ENCODE results near the gene HS3ST5. TPM values are rescaled to one million over a fixed set of nuclear protein-coding genes. Genes with fewer than 3 reads are reported as not detected.
"Not testable (repeated sequence)": the region's sequence is repeated elsewhere in the genome, so short reads cannot be mapped to it uniquely, and the experiment has no call there.

The HS3ST5 gene
- total RNA-seq, 1 donor = not detected

DNA sequence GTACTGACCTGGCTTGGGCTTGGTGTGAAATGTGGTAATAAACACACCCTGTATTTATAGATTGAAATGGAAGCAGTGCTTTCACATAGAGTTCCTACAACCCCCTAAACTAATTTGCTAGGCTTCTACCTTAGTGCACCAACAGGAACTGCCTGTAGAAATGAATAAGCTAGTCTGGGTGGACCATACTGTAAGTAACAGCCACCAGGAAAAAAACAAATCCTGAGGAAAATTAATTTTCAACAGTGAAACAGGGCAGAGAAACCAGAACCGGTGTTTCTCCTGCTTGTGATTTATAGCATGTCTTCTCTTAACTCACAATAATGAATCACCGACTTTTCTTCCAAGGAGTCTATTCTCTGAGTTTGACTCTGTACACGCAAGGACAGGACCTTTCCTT, 187.1 kb downstream of the HS3ST5 start:
- no peaks in the 10 kb centered on the region for H3K9me3 ChIP-seq (ENCODE audit: low read depth, low read length)
- H3K4me2 ChIP-seq (ENCODE audit: insufficient read depth, low read length) = no peak overlapping the region
- TF ChIP-seq, protein P1, sequence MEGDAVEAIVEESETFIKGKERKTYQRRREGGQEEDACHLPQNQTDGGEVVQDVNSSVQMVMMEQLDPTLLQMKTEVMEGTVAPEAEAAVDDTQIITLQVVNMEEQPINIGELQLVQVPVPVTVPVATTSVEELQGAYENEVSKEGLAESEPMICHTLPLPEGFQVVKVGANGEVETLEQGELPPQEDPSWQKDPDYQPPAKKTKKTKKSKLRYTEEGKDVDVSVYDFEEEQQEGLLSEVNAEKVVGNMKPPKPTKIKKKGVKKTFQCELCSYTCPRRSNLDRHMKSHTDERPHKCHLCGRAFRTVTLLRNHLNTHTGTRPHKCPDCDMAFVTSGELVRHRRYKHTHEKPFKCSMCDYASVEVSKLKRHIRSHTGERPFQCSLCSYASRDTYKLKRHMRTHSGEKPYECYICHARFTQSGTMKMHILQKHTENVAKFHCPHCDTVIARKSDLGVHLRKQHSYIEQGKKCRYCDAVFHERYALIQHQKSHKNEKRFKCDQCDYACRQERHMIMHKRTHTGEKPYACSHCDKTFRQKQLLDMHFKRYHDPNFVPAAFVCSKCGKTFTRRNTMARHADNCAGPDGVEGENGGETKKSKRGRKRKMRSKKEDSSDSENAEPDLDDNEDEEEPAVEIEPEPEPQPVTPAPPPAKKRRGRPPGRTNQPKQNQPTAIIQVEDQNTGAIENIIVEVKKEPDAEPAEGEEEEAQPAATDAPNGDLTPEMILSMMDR (IDR thresholded peaks at IDR 0.05; ENCODE audit: extremely low read depth, low read depth, low read length) = no peak
- no peak for DNase-seq (ENCODE audit: insufficient read length, low spot score, missing footprints)
- no peak overlapping the region for H2AFZ ChIP-seq (ENCODE audit: low read length)
- no peaks in the 10 kb centered on the region for H3K36me3 ChIP-seq (ENCODE audit: insufficient read depth, low read length)
- no peak overlapping the region for H3K4me3 ChIP-seq (ENCODE audit: insufficient read depth, low read length)
- no peaks in the 10 kb centered on the region for H3K4me1 ChIP-seq (ENCODE audit: insufficient read depth, low read length)
- H3K27ac ChIP-seq (ENCODE audit: low read depth, low read length) = no peak overlapping the region
- H3K27me3 ChIP-seq (ENCODE audit: insufficient read depth, low read length) = no peaks in the 10 kb centered on the region
- no peaks in the 10 kb centered on the region for H4K20me1 ChIP-seq (ENCODE audit: insufficient read depth, low read length)
- no peaks in the 10 kb centered on the region for H3K79me2 ChIP-seq (ENCODE audit: insufficient read depth, low read length)

DNA sequence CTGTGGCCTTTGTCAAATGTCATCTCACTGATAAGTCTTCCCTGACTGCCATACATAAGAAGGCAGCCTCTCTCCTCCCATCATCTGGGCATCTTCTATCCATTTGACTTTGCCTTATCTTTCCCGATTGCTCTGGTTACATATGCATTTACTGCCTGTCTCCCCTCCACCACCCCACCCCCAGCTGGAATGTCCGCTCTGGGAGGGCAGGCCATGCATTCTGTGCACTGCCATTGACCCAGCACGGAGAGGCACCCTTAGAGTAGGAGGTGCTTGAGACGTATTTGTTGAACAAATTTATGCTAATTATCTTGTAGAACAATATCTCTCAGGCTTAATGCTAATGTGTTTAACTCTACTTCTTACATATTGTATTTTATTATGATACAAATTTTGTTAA, 188.0 kb downstream of the HS3ST5 start:
- no peak overlapping the region for H3K27ac ChIP-seq (ENCODE audit: low read depth, low read length)
- no peaks in the 10 kb centered on the region for H3K79me2 ChIP-seq (ENCODE audit: insufficient read depth, low read length)
- H3K27me3 ChIP-seq (ENCODE audit: insufficient read depth, low read length) = no peaks in the 10 kb centered on the region
- no peaks in the 10 kb centered on the region for H3K4me1 ChIP-seq (ENCODE audit: insufficient read depth, low read length)
- H3K36me3 ChIP-seq (ENCODE audit: insufficient read depth, low read length) = no peaks in the 10 kb centered on the region
- no peaks in the 10 kb centered on the region for H3K9me3 ChIP-seq (ENCODE audit: low read depth, low read length)
- no peak overlapping the region for H2AFZ ChIP-seq (ENCODE audit: low read length)
- no peaks in the 10 kb centered on the region for H4K20me1 ChIP-seq (ENCODE audit: insufficient read depth, low read length)
- TF ChIP-seq, protein P1 (IDR thresholded peaks at IDR 0.05; ENCODE audit: extremely low read depth, low read depth, low read length) = no peak
- no peak overlapping the region for H3K4me3 ChIP-seq (ENCODE audit: insufficient read depth, low read length)
- DNase-seq (ENCODE audit: insufficient read length, low spot score, missing footprints) = no peak
- H3K4me2 ChIP-seq (ENCODE audit: insufficient read depth, low read length) = no peak overlapping the region

DNA sequence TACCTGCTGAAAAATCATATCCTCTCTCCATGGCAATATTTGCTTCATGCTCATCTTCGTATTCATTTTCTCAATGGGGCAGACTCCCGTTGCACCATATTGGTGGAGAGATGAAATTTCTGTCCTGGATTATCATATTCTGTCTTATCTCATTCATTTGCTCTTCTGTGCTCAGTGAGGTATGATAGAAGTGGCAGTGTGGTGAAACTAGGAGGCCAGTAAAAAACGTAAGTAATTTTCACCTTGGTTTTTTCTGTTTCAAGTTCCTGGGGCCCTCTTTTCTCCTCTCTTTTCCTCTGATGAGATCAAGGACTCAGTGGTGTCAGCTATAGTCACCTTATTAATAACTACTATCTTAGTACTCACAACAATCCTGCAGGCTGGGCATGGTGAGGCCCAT, 189.4 kb downstream of the HS3ST5 start:
- Histone ChIP-seq H3K79me2 (ENCODE audit: insufficient read depth, low read length) (no peaks in the 10 kb centered on the region), H3K4me2 (ENCODE audit: insufficient read depth, low read length) (no peak overlapping the region), H3K27me3 (ENCODE audit: insufficient read depth, low read length) (no peaks in the 10 kb centered on the region), H3K4me3 (ENCODE audit: insufficient read depth, low read length) (no peak overlapping the region), H3K4me1 (ENCODE audit: insufficient read depth, low read length) (no peaks in the 10 kb centered on the region), H3K36me3 (ENCODE audit: insufficient read depth, low read length) (no peaks in the 10 kb centered on the region), H2AFZ (ENCODE audit: low read length) (no peak overlapping the region), H3K27ac (ENCODE audit: low read depth, low read length) (no peak overlapping the region), H3K9me3 (ENCODE audit: low read depth, low read length) (no peaks in the 10 kb centered on the region), H4K20me1 (ENCODE audit: insufficient read depth, low read length) (no peaks in the 10 kb centered on the region)
- TF ChIP-seq, protein P1 (IDR thresholded peaks at IDR 0.05; ENCODE audit: extremely low read depth, low read depth, low read length) = no peak
- no peak for DNase-seq (ENCODE audit: insufficient read length, low spot score, missing footprints)

DNA sequence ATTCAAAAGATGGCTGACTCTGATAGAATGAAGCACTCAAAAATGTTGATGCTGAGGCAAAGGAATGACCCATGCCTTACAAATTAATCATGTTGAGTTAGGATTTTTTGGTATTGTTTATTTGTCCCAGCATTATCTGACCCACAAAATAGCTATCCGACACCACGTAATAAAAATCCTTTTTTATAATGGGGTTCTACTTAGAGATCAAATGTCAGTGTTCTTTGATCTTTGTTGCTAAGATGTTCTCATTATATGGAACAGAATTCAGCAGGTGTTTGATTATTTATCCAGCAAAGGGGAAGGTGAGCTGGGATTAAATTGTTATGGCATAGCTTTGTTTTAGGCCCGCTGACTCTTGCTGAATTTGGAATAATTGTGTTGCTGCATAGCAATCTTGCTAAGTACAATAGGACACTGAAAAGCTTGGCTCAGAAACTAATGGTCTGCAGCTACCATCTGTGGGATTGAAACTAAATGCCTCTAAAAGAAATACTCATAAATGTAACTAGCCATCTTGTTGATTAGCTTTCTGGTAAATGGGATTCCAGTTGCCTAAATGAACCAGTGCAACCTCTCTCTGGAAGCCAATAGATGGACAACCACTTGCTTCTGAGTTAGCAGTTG, 191.6 kb downstream of the HS3ST5 start:
- Histone ChIP-seq H4K20me1 (ENCODE audit: insufficient read depth, low read length) (no peaks in the 10 kb centered on the region), H3K27me3 (ENCODE audit: insufficient read depth, low read length) (no peaks in the 10 kb centered on the region), H2AFZ (ENCODE audit: low read length) (no peak overlapping the region), H3K27ac (ENCODE audit: low read depth, low read length) (no peak overlapping the region), H3K4me2 (ENCODE audit: insufficient read depth, low read length) (no peak overlapping the region), H3K36me3 (ENCODE audit: insufficient read depth, low read length) (no peaks in the 10 kb centered on the region), H3K79me2 (ENCODE audit: insufficient read depth, low read length) (no peaks in the 10 kb centered on the region), H3K4me1 (ENCODE audit: insufficient read depth, low read length) (no peaks in the 10 kb centered on the region), H3K9me3 (ENCODE audit: low read depth, low read length) (no peaks in the 10 kb centered on the region), H3K4me3 (ENCODE audit: insufficient read depth, low read length) (no peak overlapping the region)
- no peak for DNase-seq (ENCODE audit: insufficient read length, low spot score, missing footprints)
- TF ChIP-seq, protein P1 (IDR thresholded peaks at IDR 0.05; ENCODE audit: extremely low read depth, low read depth, low read length) = no peak

DNA sequence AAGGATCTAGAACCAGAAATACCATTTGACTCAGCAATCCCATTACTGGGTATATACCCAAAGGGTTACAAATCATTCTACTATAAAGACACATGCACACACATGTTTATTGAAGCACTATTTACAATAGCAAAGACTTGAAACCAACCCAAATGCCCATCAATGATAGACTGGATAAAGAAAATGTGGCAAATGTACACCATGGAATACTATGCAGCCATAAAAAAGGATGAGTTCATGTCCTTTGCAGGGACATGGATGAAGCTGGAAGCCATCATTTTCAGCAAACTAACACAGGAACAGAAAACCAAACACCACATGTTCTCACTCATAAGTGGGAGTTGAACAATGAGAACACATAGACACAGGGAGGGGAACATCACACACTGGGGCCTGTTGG, 193.6 kb downstream of the HS3ST5 start:
- not testable (repeated sequence) for H3K4me2 ChIP-seq (ENCODE audit: insufficient read depth, low read length); H2AFZ ChIP-seq (ENCODE audit: low read length); H3K4me1 ChIP-seq (ENCODE audit: insufficient read depth, low read length); H3K27ac ChIP-seq (ENCODE audit: low read depth, low read length); H3K9me3 ChIP-seq (ENCODE audit: low read depth, low read length); H4K20me1 ChIP-seq (ENCODE audit: insufficient read depth, low read length); H3K79me2 ChIP-seq (ENCODE audit: insufficient read depth, low read length); DNase-seq (ENCODE audit: insufficient read length, low spot score, missing footprints); H3K36me3 ChIP-seq (ENCODE audit: insufficient read depth, low read length); H3K27me3 ChIP-seq (ENCODE audit: insufficient read depth, low read length); H3K4me3 ChIP-seq (ENCODE audit: insufficient read depth, low read length)
